8988T (cell line): Measurements from ENCODE around the gene POLRMT.
"Not testable (repeated sequence)": the region's sequence is repeated elsewhere in the genome, so short reads cannot be mapped to it uniquely, and the experiment has no call there.

Source experiments
- DNase-seq: peaks from one replicate; pipeline ENCODE4 v3.0.0; 2011

POLRMT gene

DNA sequence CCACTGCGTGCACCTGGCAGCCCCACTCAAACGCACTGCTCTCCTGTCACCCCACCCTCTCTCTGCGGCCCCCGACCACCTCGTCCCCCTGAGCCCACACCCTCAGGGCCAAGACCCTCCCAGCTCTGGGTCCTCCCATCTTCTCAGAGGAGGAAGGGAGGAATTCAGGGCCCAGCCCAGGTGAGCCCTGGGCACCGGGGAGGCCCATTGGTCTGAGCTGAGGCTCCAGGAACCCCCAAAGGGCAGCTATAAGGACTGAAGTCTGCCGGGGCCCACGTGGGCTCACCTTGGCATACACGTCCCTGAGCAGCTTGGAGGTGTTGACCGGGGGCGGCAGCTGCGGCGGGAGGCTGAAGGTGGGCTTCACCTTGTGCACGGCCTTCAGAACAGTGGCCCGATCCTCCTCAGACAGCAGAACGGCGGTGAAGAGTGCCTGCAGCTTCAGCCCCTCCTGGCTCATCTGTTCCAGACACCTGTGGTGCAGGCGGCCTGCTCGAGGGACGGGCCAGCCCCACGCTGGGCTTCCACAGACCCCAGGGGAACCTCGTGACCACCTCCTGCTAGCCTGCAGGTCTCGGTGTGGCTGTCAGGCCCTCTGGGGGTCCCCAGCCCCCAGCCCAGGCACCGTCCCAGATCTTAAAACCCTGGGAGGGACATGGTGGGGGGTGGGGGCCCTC is 8.8 kb downstream of the POLRMT start:
- no peak for DNase-seq

DNA sequence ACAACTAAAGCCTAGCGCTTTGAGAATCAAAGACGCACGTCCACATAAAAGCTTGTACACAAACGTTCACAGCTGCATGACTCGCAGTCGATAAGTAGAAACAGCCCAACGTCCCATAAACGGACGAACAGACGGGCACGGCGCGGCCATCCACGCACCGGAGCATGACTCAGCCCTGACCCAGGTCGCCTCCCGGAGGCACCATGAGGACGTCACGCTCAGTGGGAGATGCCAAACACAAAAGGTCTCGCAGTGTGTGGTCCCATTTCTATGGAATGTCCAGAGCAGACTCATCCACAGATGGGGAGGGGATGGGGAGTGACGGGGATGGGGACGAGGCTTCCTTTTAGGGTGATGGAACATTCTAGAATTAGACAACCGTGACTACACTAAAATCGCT is 9.4 kb downstream of the POLRMT start:
- no peak for DNase-seq

- DNase-seq, result no peak
Observed at GRCh38 chr19:623175-623916, 10.0 kb downstream of the POLRMT start.

DNA sequence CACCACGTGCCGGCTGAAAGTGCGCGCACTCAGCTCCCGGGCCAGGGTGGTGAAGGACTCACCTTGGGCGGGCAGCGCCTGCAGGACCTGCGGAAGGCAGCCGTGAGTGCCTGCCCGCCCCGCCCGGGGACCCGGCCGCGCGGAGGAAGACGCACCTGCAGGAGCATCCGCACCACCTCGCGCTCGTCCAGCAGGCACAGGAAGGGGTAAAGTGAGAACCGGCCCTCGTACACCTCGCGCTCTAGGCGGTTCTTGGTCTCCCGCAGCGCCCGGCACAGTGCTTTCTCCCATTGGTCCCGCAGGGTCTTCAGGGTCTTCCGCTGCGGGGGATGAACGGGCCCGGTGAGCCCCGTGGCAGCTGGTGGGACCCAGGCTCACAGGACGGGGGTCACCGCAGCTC is 10.7 kb downstream of the POLRMT start:
- no peak for DNase-seq

DNA sequence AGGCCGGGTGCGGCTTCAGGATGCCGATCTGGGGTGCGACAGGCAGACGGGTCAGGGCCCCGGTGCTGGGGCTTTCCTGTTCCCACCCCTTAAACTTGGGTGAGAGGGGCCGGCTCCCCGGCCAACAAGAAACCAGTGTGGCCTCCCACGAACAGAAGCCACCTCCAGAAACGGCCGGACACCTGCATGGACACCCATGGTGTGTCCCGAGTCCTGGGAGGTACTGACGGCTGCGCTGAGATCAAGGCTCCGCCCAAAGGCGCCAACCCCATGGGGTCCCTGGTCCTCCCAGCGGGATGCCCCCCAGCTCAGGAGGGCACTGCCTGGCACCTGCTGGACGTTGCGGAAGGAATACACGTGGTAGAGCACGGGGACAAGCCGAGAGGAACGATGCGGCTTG is 11.5 kb downstream of the POLRMT start:
- no peak for DNase-seq

DNA sequence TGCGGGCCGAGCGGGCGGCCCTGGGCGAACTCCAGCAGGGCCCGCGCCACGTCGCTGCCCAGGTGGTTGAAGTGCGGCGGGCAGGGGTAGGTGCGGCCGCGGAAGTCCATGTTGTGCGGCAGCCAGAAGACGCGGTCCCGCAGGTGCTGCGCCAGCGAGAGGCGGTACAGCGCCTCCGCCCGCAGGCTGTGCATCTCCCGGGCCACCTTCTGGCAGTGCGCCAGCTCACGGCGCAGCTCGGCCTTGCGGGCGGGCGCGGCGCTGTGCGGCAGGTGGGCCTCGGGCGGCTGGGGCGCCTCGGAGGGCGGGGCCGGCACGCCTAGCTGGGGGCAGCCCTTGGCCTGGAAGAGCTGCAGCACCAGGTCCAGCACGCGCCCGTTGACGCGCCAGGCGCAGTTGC is 12.1 kb downstream of the POLRMT start:
- DNase-seq, result not testable (repeated sequence)

DNA sequence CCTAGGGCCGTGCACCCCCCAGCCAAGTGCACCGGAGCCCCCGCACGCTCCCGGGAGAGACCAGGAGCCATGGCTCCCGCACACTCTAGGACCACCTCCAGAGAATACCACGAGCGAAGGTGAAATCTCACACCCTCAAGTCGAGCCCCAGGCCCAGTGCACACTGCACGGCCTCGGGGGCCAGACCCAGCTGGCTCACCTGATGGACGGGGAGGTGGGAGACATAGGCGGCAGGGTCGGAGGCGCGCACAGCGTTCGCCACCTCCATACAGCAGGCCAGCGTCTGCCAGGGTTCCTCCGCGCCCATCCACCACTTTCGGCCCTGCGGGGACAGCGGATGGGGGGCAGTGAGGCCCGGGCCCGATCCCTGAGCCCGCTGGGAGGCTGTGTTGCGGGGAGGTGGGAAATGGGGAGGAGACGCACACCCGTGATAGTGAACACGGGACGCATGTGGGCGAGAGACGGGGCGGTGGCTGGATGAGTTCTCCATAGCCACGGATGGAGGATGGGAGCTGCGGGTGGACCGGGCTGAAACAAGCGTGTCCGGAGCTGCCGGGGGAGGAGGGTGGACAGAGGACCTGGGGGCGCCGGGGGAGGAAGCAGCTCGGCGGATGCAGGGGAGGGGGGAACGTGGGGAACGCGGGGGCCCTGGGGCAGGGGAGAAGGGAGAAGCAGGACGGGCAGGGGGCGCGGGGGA is 13.0 kb downstream of the POLRMT start:
- no peak for DNase-seq

DNA sequence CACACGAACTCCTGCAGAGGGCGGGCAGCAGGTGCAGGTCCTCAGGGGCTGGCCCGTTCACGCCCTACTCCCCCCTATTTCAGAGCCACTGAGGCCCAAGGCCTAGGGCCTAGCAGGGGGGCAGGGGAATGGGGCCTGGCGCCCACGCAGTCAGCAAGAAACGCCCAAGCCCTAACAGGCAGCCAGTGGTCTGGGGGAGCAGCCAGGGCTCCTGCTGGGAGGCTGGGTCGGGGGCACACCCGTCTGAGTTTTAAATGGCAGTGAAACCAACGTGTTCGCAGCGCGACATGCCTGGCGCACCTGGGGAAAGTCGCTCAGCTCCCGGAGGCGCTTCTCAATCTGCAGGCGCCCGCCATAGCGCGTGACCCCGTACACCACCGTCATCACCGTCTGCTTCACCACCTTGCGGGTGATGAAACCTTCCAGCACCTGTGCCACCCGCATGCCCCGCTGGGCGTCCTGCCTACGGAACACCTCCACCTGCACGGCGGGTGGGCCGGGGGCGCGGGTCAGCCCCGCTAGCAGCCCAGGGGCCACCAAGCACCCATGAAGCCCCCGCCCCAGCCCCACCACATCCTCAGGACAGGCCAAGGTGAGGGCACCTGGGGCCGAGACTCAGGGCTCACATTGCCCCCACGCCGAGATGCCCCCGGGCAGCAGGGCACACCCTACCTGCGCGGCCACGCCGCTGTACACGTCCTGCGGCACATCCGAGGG is 13.9 kb downstream of the POLRMT start:
- DNase-seq, result no peak

DNA sequence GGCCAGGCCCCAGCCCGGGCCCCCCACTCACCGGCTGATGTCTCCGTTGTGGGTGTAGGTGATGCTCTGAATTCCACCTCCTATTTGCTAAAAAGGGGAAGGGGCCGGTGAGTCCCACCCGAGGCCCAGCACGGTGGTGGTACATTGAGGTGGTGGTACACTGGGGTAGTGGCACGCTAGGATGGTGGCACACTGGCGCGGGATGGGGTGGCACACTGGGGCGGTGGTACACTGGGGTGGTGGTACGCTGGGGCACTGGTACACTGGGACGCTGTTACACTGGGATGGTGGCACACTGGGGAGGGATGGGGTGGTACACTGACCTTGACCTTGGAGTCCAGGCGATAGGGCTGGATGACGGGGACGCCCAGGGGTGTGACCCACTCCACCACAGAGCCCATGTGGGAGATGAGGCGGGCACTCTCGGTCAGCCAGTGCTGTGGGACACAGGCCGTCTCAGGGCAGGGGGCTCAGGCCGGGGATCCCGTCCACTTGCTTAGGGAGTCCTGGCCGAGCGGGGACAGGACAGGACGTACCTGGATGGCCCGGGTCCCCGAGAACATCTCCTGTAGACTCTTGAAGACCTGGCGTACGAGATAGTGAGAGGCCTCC is 14.6 kb downstream of the POLRMT start:
- DNase-seq, result no peak

DNA sequence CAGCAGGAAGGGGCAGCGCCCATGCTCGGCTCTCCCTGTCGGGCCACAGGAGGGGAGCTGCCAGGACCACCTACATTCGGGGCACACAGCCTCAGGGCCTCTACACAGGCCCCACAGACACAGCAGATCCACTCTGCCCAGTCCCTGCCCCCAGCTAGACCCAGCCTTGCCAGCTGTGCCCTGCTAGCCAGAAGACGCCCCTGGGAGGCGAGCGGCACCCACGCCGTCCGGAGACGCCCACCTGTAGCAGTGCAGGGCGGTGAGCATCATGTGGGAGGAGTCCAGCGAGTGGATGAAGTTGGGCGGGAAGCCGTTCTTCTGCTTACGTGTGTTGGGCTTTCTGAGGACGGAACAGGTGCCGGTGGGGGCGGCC is 15.1 kb downstream of the POLRMT start:
- DNase-seq, result no peak

DNA sequence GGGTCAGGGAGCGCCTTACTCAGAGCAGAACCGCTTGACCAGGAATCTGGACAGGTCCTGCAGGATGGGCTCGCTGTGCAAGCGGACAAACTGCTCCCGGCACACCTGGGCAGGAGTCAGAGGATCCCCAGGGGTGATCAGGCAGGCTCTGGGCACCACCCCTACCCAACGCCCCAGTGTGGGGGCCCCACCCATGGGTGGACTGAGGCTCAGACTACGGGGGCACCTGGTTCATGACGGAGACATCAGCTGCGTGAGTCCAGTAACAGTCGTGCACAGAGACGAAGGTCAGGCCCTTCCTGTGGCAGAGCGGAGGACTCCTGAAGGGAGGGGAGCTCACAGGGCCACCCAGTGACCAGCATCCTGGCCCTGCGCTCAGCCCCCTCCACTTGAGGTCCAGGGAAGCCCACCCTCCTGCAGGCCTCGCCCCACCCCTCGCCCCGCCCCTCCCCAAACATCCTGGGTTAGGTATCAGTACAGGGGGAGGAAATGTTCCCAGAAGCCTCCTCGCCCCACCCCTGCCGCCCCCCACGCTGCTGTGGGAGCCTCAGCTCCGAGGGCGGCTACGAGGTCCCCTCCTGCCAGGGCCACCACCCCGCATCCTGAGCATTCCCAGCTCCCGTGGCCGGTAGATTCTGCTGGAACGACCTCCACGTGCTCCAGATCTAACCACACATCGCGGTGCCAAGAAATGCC is 15.6 kb downstream of the POLRMT start:
- DNase-seq, result no peak

DNA sequence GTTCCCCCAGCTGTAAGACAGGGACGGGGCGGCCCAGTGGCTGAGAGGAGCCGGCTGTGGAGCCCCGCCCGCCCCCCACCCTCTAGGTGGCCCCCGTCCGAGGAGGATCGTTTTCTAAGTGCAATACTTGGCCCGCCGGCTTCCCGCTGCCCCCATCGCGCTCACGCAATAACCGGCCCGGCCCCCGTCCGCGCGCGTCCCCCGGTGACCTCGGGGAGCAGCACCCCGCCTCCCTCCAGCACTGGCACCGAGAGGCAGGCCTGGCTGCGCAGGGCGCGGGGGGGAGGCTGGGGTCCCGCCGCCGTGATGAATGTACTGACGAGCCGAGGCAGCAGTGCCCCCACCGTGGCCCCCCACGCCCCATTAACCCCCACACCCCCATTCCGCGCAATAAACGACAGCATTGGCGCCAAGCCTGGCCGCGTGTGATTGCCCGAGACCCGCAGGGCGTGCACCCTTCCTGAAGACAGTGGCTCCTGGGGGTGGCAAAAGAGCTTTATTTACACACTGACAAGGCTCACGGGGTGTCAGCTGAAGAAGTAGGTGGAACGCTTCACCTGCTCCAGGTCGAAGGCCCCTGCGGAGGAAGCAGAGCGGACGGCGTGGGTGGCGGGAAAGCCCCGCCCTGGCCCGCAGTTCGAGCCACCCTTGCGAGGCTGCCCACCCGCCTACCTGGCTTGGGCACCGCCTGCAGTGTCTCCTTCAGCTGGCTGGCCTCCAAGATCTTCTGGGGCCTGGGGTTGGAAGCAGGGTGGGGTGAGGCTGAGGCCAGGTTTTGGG is 16.4 kb downstream of the POLRMT start:
- no peak for DNase-seq

GRCh38 chr19:616062-616700 is 17.2 kb downstream of the POLRMT start:
- no peak for DNase-seq

GRCh38 chr19:615619-616018 is 17.7 kb downstream of the POLRMT start:
- DNase-seq, result no peak

GRCh38 chr19:613732-614567 is 19.4 kb downstream of the POLRMT start:
- DNase-seq, result no peak

- DNase-seq, result no peak
Observed at GRCh38 chr19:612941-613340, 20.4 kb downstream of the POLRMT start.

- DNase-seq, result no peak
Observed at GRCh38 chr19:611481-611868, 21.9 kb downstream of the POLRMT start.

GRCh38 chr19:610801-611480 is 22.4 kb downstream of the POLRMT start:
- DNase-seq, result no peak

- no peak for DNase-seq
Observed at GRCh38 chr19:610071-610800, 23.1 kb downstream of the POLRMT start.
